ENCODE data around the gene SKAP1. TPM values are rescaled to one million over a fixed set of nuclear protein-coding genes. Genes with fewer than 3 reads are reported as not detected.

SKAP1 gene
- total and polyA plus RNA-seq, 2 experiments from 2014 or later, result 0.27 TPM; not detected in 1

DNA sequence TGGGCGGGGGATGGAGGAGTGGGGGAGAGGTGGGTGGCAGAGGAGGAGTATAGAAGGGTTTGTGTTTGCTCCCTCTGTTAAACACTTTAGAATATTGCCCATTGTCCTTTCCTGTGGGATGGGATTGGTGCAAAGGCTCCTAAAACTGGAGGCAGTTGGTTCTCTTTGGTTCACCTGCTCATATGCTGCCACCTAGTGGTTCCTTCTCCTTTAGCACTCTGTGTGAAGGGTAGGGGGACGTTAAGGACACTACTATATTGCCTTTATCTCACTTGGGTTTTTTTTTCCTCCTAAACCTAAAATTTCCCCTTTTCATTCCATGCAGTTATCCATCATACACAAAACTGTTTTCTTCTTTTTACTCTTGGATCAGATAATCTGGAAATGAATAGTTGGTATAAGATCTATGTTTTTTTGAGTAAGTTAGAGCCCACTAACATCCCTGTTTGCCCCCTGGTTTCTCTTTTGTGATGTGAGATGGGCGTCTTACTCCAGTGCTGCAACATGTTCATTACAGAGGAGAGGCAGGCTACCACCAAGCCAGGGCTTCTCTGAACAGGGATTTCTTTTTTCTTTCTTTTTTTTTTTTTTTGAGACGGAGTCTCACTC, 298.7 kb downstream of the SKAP1 start:
- DNase-seq (ENCODE audit: low spot score) (peak; percentile 96), ATAC-seq (peak; percentile 97)
- peaks cover 10% of the 10 kb centered on the region for H3K4me1 ChIP-seq (ENCODE audit: insufficient read depth)
- no peak overlapping the region; the same call in 1 of the 2 replicates for H3K27ac Mint-ChIP-seq
- no peaks in the 10 kb centered on the region for H3K9me2 ChIP-seq (ENCODE audit: insufficient read depth)
- no peaks in the 10 kb centered on the region for H3K36me3 ChIP-seq (ENCODE audit: insufficient read depth)
- no peak overlapping the region for H3K27ac ChIP-seq (ENCODE audit: low read depth)
- no peaks in the 10 kb centered on the region for H3F3A ChIP-seq (replicated peaks; ENCODE audit: low read depth)
- H3K36me3 Mint-ChIP-seq (ENCODE audit: low read depth), result no peaks in the 10 kb centered on the region
- H3K9me3 Mint-ChIP-seq, result no peaks in the 10 kb centered on the region
- no peak overlapping the region for H3K4me3 Mint-ChIP-seq
- no peaks in the 10 kb centered on the region for H3K79me2 ChIP-seq (replicated peaks; ENCODE audit: insufficient read depth)
- H3K4me1 Mint-ChIP-seq, result peaks cover 10% of the 10 kb centered on the region; the same call in 2 of the 3 replicates
- TF ChIP-seq, protein P1, sequence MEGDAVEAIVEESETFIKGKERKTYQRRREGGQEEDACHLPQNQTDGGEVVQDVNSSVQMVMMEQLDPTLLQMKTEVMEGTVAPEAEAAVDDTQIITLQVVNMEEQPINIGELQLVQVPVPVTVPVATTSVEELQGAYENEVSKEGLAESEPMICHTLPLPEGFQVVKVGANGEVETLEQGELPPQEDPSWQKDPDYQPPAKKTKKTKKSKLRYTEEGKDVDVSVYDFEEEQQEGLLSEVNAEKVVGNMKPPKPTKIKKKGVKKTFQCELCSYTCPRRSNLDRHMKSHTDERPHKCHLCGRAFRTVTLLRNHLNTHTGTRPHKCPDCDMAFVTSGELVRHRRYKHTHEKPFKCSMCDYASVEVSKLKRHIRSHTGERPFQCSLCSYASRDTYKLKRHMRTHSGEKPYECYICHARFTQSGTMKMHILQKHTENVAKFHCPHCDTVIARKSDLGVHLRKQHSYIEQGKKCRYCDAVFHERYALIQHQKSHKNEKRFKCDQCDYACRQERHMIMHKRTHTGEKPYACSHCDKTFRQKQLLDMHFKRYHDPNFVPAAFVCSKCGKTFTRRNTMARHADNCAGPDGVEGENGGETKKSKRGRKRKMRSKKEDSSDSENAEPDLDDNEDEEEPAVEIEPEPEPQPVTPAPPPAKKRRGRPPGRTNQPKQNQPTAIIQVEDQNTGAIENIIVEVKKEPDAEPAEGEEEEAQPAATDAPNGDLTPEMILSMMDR (conservative IDR thresholded peaks at IDR 0.05; ENCODE audit: low read depth in 2 of 2), result peak; percentile 93 to 99
- TF ChIP-seq ZNF331 (CRISPR knock-in tag; IDR thresholded peaks at IDR 0.05; ENCODE audit: low read depth), result no peak
- no peak for TF ChIP-seq POLR2AphosphoS5 (IDR thresholded peaks at IDR 0.05; ENCODE audit: low read depth)
- H3K27me3 ChIP-seq (ENCODE audit: insufficient read depth), result no peaks in the 10 kb centered on the region
- H3K4me3 ChIP-seq, result no peak overlapping the region
- no peak overlapping the region for H3K4me2 ChIP-seq
- H4K20me1 ChIP-seq (replicated peaks; ENCODE audit: insufficient read depth), result no peaks in the 10 kb centered on the region
- peaks cover 8% of the 10 kb centered on the region for H3K27me3 Mint-ChIP-seq (ENCODE audit: insufficient read depth, low read depth, poor library complexity)
- peak overlapping the region; percentile 83; the same call in 1 of the 2 replicates for H2AFZ ChIP-seq

DNA sequence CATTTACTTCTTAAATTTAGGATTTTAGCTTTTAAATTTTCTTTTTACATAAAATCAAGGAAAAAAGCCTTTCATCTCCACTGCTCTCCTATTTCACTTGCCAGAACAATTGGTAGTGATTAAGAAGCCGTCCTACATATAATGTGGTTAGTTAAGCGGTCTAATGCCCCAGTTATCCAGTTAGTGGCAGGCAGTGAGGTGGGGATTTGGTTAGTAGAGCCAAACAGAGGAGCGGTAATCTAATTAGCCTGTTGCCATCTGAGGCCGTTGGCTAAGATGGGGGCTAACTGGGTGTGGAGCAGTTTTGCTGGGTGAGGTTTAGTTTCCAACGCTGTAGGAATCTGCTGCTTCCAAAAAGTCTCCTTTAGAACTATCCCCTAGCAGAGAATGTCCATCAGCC, 300.0 kb downstream of the SKAP1 start:
- H3K27me3 ChIP-seq (ENCODE audit: insufficient read depth), result no peaks in the 10 kb centered on the region
- Mint-ChIP-seq H3K4me1 (peaks cover 10% of the 10 kb centered on the region; the same call in 2 of the 3 replicates), H3K27me3 (ENCODE audit: insufficient read depth, low read depth, poor library complexity) (peaks cover 8% of the 10 kb centered on the region), H3K9me3 (no peaks in the 10 kb centered on the region), H3K4me3 (no peak overlapping the region), H3K36me3 (ENCODE audit: low read depth) (no peaks in the 10 kb centered on the region), H3K27ac (no peak overlapping the region)
- no peaks in the 10 kb centered on the region for H3K9me2 ChIP-seq (ENCODE audit: insufficient read depth)
- no peaks in the 10 kb centered on the region for H3K79me2 ChIP-seq (replicated peaks; ENCODE audit: insufficient read depth)
- DNase-seq (ENCODE audit: low spot score), result no peak
- H2AFZ ChIP-seq, result no peak overlapping the region
- no peaks in the 10 kb centered on the region for H3F3A ChIP-seq (replicated peaks; ENCODE audit: low read depth)
- no peak overlapping the region for H3K4me2 ChIP-seq
- peaks cover 2% of the 10 kb centered on the region; the same call in 1 of the 2 replicates for H3K36me3 ChIP-seq (ENCODE audit: insufficient read depth)
- H3K4me3 ChIP-seq, result no peak overlapping the region
- no peak overlapping the region for H3K27ac ChIP-seq (ENCODE audit: low read depth)
- H3K4me1 ChIP-seq (ENCODE audit: insufficient read depth), result peaks cover 10% of the 10 kb centered on the region
- no peaks in the 10 kb centered on the region for H4K20me1 ChIP-seq (replicated peaks; ENCODE audit: insufficient read depth)
- no peak for ATAC-seq
- TF ChIP-seq JUNB (IDR thresholded peaks at IDR 0.05; ENCODE audit: unreplicated experiment) (no peak), STAT1 (IDR thresholded peaks at IDR 0.05; ENCODE audit: unreplicated experiment) (no peak), ZNF331 (CRISPR knock-in tag; IDR thresholded peaks at IDR 0.05; ENCODE audit: low read depth) (no peak), ZNF114 (CRISPR knock-in tag; IDR thresholded peaks at IDR 0.05) (no peak), NANOG (IDR thresholded peaks at IDR 0.05; ENCODE audit: borderline replicate concordance) (no peak)
- TF ChIP-seq, protein P2, sequence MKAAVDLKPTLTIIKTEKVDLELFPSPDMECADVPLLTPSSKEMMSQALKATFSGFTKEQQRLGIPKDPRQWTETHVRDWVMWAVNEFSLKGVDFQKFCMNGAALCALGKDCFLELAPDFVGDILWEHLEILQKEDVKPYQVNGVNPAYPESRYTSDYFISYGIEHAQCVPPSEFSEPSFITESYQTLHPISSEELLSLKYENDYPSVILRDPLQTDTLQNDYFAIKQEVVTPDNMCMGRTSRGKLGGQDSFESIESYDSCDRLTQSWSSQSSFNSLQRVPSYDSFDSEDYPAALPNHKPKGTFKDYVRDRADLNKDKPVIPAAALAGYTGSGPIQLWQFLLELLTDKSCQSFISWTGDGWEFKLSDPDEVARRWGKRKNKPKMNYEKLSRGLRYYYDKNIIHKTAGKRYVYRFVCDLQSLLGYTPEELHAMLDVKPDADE (IDR thresholded peaks at IDR 0.05), result no peak
- TF ChIP-seq, protein P3, sequence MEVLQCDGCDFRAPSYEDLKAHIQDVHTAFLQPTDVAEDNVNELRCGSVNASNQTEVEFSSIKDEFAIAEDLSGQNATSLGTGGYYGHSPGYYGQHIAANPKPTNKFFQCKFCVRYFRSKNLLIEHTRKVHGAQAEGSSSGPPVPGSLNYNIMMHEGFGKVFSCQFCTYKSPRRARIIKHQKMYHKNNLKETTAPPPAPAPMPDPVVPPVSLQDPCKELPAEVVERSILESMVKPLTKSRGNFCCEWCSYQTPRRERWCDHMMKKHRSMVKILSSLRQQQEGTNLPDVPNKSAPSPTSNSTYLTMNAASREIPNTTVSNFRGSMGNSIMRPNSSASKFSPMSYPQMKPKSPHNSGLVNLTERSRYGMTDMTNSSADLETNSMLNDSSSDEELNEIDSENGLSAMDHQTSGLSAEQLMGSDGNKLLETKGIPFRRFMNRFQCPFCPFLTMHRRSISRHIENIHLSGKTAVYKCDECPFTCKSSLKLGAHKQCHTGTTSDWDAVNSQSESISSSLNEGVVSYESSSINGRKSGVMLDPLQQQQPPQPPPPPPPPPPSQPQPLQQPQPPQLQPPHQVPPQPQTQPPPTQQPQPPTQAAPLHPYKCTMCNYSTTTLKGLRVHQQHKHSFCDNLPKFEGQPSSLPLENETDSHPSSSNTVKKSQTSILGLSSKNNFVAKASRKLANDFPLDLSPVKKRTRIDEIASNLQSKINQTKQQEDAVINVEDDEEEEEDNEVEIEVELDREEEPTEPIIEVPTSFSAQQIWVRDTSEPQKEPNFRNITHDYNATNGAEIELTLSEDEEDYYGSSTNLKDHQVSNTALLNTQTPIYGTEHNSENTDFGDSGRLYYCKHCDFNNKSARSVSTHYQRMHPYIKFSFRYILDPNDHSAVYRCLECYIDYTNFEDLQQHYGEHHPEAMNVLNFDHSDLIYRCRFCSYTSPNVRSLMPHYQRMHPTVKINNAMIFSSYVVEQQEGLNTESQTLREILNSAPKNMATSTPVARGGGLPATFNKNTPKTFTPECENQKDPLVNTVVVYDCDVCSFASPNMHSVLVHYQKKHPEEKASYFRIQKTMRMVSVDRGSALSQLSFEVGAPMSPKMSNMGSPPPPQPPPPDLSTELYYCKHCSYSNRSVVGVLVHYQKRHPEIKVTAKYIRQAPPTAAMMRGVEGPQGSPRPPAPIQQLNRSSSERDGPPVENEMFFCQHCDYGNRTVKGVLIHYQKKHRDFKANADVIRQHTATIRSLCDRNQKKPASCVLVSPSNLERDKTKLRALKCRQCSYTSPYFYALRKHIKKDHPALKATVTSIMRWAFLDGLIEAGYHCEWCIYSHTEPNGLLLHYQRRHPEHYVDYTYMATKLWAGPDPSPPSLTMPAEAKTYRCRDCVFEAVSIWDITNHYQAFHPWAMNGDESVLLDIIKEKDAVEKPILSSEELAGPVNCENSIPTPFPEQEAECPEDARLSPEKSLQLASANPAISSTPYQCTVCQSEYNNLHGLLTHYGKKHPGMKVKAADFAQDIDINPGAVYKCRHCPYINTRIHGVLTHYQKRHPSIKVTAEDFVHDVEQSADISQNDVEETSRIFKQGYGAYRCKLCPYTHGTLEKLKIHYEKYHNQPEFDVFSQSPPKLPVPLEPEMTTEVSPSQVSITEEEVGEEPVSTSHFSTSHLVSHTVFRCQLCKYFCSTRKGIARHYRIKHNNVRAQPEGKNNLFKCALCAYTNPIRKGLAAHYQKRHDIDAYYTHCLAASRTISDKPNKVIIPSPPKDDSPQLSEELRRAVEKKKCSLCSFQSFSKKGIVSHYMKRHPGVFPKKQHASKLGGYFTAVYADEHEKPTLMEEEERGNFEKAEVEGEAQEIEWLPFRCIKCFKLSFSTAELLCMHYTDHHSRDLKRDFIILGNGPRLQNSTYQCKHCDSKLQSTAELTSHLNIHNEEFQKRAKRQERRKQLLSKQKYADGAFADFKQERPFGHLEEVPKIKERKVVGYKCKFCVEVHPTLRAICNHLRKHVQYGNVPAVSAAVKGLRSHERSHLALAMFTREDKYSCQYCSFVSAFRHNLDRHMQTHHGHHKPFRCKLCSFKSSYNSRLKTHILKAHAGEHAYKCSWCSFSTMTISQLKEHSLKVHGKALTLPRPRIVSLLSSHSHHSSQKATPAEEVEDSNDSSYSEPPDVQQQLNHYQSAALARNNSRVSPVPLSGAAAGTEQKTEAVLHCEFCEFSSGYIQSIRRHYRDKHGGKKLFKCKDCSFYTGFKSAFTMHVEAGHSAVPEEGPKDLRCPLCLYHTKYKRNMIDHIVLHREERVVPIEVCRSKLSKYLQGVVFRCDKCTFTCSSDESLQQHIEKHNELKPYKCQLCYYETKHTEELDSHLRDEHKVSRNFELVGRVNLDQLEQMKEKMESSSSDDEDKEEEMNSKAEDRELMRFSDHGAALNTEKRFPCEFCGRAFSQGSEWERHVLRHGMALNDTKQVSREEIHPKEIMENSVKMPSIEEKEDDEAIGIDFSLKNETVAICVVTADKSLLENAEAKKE (CRISPR knock-in tag; IDR thresholded peaks at IDR 0.05), result no peak

Measured in GM23338 (cell line).